GM18511 (cell line): ENCODE data around the gene BMPER.

Experiments
- ATAC-seq: cut with Tn5 transposase; IDR thresholded peaks from one replicate; pipeline ENCODE4 v1.9.1; 2021; ENCODE audit warnings: mild to moderate bottlenecking, moderate library complexity; ENCODE audit not compliant: unreplicated experiment

Gene BMPER

GRCh38 chr7:33905389-33906032, at the start of gene BMPER:
Gene BMPER, plus strand, starts transcription at chr7:33905539. Its CDS starts 75 bp downstream, at chr7:33905614.
- no peak for ATAC-seq

DNA sequence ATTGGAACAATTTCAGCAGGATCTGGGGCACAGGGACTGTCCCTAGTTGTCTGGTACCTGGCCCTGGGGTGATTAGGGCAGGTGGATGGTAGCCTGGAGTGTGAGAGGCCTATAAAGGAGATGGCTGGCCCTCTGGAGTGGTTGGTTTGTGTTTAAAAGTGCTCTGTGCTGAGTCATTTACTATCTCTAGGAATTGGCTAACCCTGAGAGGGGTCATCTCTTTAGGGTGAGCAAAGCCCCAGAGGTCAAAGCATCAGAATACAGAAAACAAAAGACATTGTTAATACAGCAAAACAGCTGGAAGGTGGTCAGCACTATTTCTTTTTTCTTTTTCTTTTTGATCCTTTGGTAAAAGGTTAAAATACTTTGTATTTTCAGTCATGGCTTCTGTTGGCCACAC, 43.4 kb upstream of the BMPER start:
- ATAC-seq: no peak

DNA sequence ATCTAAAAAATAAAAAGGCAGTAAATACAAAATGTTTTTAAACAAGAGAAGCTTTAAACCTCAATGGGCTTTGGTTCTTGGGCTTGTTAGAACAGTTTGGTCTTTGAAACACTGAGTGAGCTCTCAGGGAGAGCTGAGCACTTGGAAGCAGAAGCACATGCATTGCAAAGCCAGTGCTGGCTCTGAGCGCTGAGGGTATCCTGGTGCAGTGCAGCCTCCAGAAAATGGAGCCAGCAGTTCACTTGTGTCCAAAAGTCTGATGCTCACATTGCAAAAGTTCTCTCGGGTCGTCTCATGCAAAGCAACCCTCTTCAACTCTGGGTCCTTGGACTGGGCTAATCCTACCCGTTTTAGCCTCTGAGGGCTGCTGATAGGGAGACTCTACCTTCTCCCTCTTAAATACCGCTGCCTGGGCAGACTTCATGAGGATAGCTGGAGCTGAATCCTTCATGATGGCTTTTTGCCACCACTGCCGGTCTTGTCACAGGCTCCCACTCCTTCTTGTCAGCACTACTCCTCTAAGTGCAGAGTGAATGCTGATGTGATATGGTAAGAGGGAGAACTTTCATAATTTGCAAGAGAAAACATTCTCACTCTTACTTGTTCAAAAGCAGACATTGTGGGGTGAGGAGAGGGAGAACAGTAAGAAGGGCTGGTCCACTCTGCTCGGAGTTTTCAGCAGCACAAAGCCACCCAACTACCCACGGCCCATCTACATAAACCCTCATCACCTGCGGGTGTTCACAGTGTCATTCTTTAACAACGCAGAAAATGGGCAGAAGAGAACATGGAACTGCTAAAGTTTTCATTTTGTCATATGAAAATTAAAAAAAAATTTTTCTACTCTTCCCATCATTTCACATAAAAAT, 42.2 kb upstream of the BMPER start:
- ATAC-seq: no peak

- no peak for ATAC-seq
These were observed 37.2 kb upstream of the BMPER start for GRCh38 chr7:33868166-33868565.

- ATAC-seq: no peak
These were observed 36.2 kb upstream of the BMPER start for GRCh38 chr7:33869176-33869575.

DNA sequence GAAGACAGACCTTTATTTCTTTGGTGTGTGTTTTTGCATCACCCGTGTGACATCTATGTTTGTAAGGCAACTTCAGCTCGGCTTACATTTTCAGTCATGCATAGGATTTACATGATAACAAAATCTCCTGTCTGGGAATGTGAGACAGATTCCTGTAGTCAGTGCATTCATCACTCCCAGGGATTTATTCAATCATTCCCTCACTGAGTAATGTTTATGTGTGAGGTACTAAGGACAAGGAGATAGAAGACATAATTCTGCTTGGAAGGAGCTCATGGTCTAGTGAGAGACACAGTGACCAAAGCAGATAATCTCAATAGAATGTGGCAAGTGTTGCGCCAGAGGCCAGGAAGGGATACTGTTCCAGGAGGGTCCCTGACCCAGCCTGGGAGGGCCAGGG, 35.2 kb upstream of the BMPER start:
- ATAC-seq: no peak

GRCh38 chr7:33872870-33873269, 32.5 kb upstream of the BMPER start:
- ATAC-seq: no peak

DNA sequence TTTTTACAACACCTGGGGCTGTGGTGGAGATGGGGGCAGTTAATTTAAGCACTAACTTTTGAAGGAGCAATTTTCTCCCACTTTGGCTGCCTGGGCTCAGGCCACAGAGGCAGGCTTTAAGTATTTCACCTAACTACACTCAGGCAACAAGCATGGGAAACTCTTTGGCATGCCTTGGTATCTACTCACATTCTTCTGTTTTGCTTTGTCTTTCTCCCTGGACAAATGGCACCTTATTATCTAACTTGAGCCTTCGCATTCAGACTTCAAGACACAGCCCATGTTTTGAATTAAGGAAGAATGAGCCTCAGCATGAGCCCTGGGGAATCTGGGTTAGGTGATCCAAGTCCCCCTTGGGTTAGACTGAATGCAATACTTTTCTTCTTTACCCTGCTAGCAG, 31.8 kb upstream of the BMPER start:
- no peak for ATAC-seq

DNA sequence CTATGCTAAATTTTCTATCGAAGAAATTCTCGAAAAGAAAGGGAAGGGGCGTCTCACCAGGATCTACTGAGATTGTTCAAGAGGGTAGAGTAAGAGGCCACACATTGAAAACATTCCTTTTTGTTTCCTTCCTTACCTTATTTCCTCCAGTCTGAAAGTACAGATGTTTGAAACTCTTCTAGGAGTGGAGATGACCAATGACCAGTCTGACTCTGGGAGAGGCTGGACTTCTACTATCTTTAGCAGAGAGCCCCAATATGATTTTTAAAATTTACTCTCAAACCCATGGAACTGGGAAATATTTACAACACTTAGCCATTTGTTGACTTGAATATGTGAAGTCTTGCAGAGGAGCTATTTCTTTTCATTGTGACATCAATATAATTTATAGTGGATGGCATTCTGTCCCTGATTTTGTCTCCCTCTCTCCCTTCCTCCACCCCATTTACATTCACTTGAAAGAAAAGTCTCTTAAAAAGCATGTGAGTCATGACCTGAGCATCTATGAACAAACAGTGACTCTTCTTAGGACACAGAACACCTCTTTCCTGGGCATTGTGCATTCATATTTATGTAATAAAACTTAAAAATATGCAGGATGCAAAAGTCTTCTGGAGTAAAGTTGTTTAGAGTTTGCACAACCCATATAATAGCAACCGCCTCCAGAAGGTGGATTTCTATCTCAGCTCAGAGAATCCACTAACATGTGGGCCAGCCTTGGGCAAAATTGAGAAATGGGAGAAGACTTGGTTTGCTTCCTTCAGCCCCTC, 31.2 kb upstream of the BMPER start:
- ATAC-seq: no peak

DNA sequence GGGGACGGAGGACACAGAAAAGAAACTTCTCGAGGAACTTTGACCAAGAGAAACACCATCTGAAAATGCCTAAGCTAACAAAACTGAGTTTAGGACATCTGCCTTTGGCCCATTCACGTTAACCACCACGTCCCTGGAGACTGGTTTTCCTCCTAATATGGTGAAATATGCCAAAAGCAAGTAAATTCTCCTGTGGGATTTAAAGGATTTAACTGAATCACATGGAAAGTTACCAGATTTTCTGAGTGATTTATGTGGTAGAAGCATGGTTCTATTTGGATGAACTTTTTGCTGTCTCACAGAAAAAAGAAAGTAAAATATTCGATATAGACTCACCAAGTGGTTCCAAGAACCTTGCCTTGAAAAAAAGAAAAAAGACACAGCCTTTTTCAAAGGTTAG, 30.4 kb upstream of the BMPER start:
- ATAC-seq: no peak

GRCh38 chr7:33876596-33877274, 28.6 kb upstream of the BMPER start:
- no peak for ATAC-seq

DNA sequence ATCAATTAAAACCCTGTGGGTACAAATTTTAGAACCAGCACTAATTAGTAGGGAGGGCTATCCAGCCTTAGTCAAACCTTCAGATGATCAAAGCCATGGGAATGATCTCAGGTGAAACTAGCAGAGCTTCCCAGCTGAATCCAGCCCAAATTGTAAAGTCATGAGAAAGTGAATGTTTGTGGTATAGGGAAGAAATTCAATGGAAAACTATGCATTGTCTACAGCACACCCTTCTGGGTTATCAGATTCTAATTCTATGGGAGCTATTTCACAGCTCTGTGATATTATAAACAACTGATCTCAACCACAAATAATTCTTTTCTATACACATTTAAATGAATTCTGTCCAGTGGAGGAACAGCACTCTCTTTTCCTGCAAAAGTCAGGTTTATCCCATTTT, 24.6 kb upstream of the BMPER start:
- no peak for ATAC-seq

GRCh38 chr7:33881316-33881715, 24.0 kb upstream of the BMPER start:
- ATAC-seq: no peak

DNA sequence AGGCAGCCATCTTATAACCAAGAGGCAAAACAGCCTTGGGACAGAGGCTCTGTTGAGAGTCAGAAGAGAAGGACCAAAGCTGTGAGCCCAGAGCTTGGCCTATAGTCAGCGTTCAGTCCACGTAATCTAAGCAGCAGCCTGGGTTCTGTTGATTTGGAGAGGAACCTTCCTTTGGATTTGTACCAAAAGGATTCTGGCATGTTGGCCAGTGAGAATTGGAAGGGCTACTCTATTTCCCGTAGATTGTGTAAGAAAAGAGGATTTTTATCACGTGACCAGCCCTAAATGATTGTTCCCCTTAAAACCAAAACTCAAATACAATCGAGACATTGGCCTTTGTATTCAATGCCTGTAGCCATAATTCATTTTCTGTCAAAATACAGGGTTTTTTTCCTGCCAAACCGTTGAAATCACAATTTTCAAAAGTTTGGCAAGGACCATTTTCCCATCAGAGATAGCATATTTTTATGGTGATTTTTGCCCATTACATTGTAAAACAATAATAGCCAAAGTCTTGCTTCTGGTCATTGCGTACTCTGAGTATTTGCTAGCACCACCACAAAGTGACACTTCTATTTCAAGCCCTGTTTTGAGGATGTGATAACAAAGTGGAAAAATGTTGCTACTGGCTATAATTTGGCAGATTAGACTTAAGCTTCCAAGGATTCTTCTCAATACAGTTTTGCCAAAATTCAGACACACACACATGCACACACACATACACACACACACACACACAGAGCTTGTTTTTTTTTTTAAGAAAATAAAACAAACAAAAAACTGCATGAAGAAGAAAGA, 23.1 kb upstream of the BMPER start:
- no peak for ATAC-seq

- no peak for ATAC-seq
These were observed 22.2 kb upstream of the BMPER start for GRCh38 chr7:33882950-33883670.

DNA sequence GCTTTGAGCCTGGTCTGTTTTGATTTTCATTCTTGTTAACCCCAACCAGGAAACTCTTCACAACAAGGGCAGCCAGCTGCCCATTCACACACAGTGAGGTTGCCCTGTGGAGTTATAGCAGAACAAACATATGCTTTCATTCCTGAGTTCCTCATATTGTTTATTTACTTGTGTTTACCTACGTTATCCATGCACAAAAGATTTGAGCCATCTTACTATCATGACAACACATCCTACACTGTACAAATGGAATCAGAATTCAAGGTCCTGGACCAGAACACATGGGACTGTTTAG, 21.7 kb upstream of the BMPER start:
- ATAC-seq: no peak

- ATAC-seq: no peak
These were observed 19.8 kb upstream of the BMPER start for GRCh38 chr7:33885290-33886148.

DNA sequence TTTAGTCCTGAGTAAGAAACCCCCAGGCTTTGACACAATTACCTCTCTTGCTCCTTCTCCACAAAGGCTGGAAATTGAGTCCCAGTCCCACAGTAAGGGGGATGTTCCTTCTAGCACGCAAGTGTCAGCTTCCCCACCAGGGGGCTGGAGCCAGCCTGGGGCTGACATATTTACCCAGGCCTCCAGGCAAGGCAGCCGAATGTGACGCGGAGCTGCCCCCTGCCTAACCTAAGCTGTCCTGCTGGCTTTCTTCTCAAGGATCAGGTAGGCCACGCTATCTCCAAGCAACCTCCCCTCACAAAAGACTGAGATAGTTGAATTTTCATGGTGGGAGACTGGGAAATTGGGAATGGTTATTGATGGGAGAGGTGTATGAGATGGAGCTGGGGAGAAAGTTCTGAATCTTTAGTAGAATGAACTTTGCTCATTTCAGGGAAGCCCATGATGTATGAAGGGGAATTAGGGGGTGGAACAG, 19.2 kb upstream of the BMPER start:
- no peak for ATAC-seq
